Measurements from ENCODE around the gene ATN1. TPM values are rescaled to one million over a fixed set of nuclear protein-coding genes. Genes with fewer than 3 reads are reported as not detected.
A peak's percentile ranks its signal among the peaks of the same experiment; 100 is the strongest.
"Not testable (repeated sequence)": the region's sequence is repeated elsewhere in the genome, so short reads cannot be mapped to it uniquely, and the experiment has no call there.

ATN1 gene
- polyA plus RNA-seq, 3 donors, result 83.9 to 95.0 (median 90.0) TPM

GRCh38 chr12:6902448-6902847, 25.3 kb upstream of the ATN1 start:
- no peak for DNase-seq (ENCODE audit: low read depth in 3 of 3, low spot score in 2 of 3)

- no peak for DNase-seq (ENCODE audit: low read depth in 3 of 3, low spot score in 2 of 3)
Measured at GRCh38 chr12:6903722-6904121, 24.0 kb upstream of the ATN1 start.

DNA sequence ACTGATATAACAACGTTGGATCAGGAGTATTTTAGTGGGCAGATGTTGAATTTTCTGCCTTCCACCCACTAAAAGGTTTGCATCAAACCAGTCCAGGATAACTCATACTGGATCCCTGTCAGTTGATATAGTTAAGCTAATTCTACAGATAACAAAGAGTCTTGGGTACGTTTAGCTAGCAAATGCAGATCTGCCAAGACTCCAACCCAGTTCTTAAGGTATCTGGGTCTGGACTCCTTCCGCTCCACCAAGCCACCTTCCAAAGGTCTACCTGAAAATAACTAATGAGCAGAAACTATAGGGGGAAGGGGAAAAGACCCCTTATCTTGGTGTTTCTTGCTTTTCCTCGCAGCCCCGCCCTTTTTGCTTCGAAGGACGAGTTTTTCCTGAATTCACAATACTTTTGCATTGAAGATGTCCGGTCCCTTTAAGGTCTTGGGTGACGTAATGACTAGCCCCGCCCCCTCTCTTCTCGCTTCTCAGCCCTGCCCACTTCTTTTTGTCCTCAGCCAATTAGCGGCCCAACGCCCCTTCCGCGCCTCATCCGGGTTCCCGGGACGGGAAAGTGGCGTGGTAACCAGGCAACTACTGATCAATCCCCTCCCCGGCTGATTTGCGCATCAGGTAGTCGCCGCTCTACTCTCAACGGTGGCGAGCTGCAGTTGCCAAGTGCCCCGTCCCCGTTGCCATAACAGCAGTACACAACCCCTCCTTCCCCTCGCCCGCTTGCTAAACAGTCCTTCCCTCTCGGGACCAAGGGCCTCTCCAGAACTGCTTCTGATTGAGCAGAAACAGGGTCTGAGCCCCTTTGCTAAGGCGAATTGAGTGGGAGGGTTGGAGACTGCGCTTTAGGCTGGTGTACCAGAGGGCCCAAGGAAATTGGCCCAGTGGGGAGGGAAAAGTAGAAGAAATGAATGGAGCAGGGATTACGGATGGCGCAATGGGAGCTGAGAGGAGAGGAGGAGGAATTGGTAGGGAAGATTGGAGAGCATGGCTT, 23.2 kb upstream of the ATN1 start, which contains the start of gene LRRC23:
Gene LRRC23 (plus strand): TSS at position 543 of the 997 bp plus-strand sequence. CDS start 812 bp downstream, outside the sequence.
- peak; percentile 94 to 97 (median 97) for DNase-seq (ENCODE audit: low read depth in 3 of 3, low spot score in 2 of 3)

DNA sequence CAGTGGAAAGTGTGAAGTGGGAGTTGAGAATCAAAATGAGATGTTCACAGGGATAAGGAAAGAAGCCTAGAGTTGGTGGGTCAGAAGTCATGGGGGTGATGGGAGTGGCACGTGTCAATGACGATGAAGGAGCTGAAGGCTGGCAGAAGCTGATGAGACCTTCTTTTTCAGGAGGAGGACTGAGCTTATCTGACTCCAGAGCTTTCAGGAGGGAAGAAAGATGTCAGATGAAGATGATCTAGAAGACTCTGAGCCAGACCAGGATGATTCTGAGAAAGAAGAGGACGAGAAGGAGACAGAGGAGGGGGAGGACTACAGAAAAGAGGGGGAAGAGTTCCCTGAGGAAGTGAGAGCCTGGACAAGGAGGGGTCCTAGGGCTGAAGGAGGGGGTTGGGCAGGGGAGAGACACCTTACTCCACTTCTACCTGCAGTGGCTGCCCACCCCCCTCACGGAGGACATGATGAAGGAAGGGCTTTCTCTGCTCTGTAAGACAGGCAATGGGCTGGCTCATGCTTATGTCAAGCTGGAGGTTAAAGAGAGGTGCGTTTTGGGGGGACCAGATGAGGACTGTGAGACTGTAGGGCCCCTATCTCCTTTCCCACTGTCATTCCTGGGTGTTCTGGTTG, 22.2 kb upstream of the ATN1 start:
- DNase-seq (ENCODE audit: low read depth in 3 of 3, low spot score in 2 of 3), result no peak

GRCh38 chr12:6908141-6908540, 19.6 kb upstream of the ATN1 start:
- DNase-seq (ENCODE audit: low read depth in 3 of 3, low spot score in 2 of 3), result not testable (repeated sequence)

DNA sequence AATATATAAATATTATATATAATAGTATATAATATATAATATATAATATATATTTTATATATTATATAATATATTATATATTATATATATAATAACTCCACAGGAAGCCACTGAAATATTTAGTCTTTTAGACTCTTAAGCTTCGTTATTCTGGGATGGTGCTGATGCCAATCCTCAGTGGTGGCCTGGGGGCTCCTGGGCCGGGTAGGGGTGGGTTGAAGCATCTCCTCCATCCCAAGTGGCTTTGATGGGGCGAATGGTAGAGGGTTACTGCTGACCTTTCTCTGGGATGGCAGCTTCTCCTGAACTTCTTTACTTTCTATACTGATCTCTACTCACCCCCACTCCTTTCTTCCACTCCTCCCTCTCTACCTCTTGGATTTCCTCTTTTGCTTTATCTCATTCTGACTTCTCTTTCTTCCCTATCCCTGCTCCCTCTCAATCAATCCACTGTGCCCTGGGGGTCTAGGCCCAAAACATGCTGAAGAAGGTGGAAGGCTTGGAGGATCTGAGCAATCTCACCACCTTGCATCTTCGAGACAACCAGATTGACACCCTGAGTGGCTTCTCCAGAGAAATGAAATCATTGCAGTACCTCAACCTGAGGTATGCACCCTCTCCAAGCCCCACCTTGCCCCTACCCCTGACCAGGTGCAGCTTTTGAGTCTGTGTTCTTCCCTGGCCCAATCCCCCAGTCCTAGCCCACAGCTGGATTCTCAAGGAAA, 18.2 kb upstream of the ATN1 start:
- DNase-seq (ENCODE audit: low read depth in 3 of 3, low spot score in 2 of 3), result no peak

DNA sequence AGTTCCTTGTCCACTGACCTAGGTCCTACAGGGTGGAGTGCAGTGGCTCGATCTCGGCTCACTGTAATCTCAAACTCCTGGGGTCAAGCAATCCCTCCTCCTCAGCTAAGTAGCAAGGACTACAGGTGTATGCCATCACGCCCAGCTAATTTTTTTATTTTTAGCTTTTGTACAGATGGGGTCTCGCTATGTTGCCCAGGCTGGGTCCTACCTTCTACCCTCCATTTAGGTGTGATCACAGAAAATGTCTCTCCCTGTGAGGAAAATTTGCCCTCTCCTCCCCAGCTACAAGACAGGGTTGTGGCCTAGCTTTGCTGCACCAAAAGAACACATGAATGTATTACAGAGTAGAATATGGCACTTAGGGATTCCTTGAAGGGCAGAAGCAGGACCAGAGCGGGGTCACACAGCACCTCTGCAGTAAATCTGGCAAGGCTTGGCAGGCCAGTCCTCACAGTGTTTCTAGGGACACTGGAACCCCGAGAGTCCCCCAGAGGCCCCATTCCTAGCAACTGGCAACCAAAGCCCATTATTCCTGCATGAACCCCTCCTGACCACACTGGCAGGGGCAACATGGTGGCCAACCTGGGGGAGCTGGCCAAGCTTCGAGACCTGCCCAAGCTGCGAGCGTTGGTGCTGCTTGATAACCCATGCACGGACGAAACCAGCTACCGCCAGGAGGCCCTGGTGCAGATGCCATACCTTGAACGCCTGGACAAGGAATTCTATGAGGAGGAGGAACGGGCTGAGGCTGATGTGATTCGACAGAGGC, 15.4 kb upstream of the ATN1 start:
- DNase-seq (ENCODE audit: low read depth in 3 of 3, low spot score in 2 of 3), result no peak

DNA sequence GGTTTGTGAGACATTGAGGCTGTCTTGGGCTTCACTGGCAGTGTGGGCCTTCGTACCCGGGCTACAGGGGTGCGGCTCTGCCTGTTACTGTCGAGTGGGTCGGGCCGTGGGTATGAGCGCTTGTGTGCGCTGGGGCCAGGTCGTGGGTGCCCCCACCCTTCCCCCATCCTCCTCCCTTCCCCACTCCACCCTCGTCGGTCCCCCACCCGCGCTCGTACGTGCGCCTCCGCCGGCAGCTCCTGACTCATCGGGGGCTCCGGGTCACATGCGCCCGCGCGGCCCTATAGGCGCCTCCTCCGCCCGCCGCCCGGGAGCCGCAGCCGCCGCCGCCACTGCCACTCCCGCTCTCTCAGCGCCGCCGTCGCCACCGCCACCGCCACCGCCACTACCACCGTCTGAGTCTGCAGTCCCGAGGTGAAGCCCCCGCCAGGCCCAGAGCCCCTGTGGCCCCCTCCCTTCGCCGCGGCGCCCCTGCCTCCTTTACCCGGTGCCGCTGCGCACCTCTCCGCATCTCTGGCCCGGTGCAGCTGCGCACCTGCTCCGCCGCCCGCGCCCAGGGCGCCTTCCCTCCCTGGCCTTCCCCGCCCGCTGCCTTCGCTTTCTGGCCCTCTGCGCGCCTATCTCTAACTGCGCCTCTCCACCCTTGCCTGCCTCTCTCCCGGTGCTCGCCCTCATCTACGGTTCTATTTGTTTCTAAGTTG, 13.4 kb upstream of the ATN1 start, which contains the start of gene ENO2:
Gene ENO2 (plus strand): TSS at position 335 of the 701 bp plus-strand sequence. CDS start 1,253 bp downstream, outside the sequence.
- DNase-seq (ENCODE audit: low read depth in 3 of 3, low spot score in 2 of 3), result no peak

- no peak for DNase-seq (ENCODE audit: low read depth in 3 of 3, low spot score in 2 of 3)
Measured at GRCh38 chr12:6914947-6915788, 12.6 kb upstream of the ATN1 start.

DNA sequence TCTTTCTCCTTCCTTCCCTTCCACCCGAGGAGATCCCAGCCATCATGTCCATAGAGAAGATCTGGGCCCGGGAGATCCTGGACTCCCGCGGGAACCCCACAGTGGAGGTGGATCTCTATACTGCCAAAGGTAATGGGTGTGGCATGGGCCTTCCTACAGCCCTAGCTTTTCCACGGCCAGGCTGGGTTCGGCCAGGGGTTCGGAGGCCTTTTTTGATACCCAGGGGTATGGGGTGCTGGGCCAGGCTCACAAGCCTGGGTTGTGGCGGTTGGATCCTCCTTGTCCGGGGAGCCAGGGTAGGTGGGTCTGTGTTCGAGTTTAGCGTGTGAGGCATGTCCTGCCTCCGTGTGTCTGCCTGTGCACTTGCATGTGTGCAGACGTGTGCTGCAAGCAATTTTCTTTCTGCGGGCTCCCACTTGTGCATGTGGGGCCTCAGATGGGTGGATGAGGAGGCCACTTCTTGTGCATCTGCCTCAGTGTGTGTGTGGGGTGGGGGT, 11.9 kb upstream of the ATN1 start:
- DNase-seq (ENCODE audit: low read depth in 3 of 3, low spot score in 2 of 3), result no peak

GRCh38 chr12:6916426-6917200, 11.1 kb upstream of the ATN1 start:
- DNase-seq (ENCODE audit: low read depth in 3 of 3, low spot score in 2 of 3), result no peak

DNA sequence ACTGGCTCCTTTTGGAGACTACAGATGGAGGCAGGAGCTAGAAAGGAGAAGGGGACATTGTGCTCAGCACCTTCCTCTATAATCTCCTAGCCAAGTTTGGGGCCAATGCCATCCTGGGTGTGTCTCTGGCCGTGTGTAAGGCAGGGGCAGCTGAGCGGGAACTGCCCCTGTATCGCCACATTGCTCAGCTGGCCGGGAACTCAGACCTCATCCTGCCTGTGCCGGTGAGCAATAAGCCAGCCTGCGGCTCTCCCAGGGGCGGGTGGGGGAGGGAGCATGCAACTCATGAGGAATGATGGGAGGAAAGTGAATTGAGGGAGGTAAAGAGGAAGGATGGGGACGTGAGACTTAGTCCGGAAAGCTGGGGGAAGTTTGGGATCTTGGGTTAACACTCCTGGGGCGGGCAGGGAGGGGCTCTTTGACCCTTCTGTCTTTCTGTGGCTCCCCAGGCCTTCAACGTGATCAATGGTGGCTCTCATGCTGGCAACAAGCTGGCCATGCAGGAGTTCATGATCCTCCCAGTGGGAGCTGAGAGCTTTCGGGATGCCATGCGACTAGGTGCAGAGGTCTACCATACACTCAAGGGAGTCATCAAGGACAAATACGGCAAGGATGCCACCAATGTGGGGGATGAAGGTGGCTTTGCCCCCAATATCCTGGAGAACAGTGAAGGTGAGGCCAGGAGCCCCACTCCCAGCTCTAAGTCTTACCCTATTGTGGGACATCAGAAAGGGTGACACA, 10.1 kb upstream of the ATN1 start:
- DNase-seq (ENCODE audit: low read depth in 3 of 3, low spot score in 2 of 3), result no peak

DNA sequence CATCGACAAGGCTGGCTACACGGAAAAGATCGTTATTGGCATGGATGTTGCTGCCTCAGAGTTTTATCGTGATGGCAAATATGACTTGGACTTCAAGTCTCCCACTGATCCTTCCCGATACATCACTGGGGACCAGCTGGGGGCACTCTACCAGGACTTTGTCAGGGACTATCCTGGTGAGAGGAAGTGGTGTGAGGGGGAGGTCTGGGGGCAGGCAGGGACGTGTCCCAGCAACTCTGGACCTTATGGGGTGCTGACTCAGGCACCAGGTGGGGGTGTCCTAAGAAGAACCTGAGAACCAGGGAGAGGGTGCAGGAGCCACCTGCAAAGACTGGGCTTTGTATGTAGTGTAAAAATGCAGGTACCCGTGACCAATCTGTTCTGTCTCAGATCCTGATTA, 8.2 kb upstream of the ATN1 start:
- no peak for DNase-seq (ENCODE audit: low read depth in 3 of 3, low spot score in 2 of 3)

GRCh38 chr12:6921539-6921938, 6.2 kb upstream of the ATN1 start:
- DNase-seq (ENCODE audit: low read depth in 3 of 3, low spot score in 2 of 3), result no peak

DNA sequence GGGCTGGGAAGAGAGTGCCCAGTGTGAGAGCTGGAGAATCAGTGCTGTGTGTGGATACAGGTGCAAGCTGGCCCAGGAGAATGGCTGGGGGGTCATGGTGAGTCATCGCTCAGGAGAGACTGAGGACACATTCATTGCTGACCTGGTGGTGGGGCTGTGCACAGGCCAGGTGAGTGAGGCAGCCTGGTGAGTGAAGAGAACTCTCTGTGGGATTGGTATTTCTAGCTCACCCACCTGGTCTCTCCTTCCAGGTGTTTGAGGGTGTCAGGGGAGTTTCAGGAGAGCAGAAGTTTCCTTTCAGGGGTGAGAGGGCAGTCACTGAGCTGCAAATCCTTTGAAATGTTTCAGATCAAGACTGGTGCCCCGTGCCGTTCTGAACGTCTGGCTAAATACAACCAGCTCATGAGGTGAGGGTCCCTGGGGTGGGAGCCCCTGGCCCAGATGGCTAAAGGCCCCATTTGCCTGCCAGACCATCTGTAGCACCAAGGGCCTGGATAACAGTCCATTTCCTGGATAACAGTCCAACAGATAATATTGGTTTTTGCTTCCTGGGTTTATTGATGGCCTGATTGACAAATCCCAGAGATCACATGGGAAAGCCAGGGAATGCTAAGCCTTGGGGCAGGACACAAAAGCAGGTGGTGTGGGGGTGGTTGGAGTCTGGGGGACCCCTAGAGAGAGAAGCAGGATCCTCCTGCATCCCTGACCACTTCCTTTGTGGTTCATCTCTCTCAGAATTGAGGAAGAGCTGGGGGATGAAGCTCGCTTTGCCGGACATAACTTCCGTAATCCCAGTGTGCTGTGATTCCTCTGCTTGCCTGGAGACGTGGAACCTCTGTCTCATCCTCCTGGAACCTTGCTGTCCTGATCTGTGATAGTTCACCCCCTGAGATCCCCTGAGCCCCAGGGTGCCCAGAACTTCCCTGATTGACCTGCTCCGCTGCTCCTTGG, 5.5 kb upstream of the ATN1 start:
- DNase-seq (ENCODE audit: low read depth in 3 of 3, low spot score in 2 of 3), result no peak

Measured in right renal cortex interstitium (tissue), 3 donors.